GM21529 (cell line): ENCODE data around the gene GLB1L2.

ENCODE experiments used
- ATAC-seq: cut with Tn5 transposase; IDR thresholded peaks from one replicate; pipeline ENCODE4 v1.9.1; 2021; ENCODE audit not compliant: unreplicated experiment

Gene GLB1L2

DNA sequence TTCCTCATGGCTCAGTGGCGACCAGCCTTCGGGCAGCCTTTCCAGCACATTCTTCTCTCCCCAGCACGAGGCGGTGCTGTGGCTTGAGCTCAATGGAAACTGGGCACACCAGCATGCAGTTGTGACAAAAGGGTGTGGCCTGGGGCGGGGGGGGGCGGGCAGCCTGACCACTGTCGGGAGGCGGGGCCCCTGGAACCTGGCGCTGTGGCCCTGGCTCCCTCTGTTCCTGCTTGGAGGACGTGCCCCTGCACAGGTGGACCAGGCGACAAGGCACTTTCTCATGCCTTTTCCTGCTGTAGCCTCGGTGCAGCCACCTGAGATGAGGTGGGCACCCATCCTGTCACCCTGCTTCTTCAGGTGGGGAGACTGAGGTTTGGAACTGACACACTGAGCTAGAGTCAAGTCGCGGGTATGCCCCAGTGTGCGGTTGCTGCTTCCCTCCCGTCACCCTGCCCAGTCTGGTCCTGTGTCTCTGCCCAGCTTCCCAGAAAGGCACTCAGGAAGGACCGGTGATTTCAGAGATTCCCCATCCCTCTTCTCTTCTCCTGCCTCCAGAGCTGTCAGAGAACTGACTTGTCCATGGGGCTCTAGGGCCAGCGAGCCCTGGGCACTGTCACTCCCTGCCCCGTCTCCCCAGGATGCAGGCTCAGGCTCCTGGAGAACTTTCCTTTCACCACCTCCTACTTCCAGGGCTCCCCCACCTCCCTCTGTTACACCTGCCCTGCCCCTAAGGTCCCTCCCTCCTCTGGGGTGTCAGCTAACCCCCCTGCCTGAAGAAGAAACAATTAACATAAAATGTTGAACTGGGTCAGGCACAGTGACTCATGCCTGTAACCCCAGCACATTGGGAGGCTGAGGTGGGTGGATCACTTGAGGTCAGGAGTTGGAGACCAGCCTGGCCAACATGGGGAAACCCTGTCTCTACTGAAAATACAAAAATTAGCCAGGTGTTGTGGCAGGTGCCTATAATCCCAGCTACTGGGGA is 70.3 kb downstream of the GLB1L2 start:
- ATAC-seq = no peak

DNA sequence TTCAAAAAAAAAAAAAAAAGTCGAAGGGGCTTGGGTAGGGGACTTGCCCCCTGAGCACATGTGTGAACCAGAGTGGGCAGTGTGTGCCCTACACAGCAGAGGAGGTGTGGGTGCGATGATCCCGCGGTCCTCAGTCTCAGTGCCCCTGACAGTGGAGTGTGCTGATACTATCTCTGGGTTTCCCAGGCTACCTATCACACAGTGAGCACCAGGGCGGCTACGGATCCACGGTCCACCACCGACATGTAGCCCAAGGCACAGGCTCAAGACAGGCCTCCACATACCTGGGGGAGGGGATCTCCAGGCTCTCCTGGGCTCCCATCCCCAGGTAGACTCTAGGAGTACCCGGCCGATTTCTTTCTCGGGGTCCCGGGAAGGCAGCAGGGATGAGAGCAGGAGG is 71.1 kb downstream of the GLB1L2 start:
- ATAC-seq = no peak

GRCh38 chr11:134404575-134405341 is 73.0 kb downstream of the GLB1L2 start:
- ATAC-seq = no peak

DNA sequence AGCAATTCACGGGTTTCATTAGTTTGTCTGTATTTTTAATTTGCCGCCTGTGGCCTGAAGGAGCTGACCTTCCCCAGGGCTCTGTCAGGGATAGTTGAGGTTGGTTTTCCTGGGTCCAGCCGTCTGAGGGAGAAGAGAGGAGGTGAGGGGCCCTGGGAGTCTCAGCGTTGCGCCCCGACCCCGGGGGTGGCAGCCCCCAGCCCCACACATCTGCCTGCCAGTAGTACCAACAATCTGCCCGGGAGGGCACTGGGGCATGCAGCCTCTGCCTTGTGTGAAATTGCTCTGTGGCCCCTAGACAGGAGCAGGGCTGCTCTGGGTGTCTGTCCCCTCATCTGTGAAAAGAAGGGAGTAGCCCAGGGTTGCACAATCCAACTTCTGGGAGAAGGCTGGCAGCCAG is 73.6 kb downstream of the GLB1L2 start:
- ATAC-seq = no peak

- no peak for ATAC-seq
Observed at GRCh38 chr11:134405841-134406240, 74.1 kb downstream of the GLB1L2 start.

GRCh38 chr11:134406264-134407185 is 74.7 kb downstream of the GLB1L2 start:
- no peak for ATAC-seq

DNA sequence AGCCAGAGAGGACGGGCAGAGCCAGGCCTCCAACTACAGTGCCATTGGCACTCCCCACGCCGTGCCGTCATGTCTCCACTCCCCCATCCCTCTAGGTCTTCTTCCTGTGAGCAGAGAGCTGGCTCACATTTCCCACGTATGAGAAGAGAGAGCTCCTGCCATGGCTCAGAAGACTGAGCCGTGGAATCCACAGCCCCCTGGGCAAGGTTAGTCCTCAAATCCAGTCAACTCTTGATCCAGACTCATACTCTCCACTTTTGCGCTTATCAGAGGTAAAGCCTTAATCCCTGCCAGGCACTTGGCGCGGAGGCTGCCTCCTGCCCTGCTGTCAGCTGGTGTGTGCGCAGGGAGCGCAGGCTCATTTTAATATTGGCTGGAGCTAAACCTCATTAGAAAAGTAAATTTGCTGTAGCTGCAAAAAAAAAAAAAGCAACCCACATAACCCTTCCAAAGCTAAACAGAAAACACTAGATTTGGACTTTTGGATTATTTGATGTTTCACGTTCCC is 75.6 kb downstream of the GLB1L2 start:
- no peak for ATAC-seq

- ATAC-seq = no peak
Observed at GRCh38 chr11:134407923-134408322, 76.1 kb downstream of the GLB1L2 start.

DNA sequence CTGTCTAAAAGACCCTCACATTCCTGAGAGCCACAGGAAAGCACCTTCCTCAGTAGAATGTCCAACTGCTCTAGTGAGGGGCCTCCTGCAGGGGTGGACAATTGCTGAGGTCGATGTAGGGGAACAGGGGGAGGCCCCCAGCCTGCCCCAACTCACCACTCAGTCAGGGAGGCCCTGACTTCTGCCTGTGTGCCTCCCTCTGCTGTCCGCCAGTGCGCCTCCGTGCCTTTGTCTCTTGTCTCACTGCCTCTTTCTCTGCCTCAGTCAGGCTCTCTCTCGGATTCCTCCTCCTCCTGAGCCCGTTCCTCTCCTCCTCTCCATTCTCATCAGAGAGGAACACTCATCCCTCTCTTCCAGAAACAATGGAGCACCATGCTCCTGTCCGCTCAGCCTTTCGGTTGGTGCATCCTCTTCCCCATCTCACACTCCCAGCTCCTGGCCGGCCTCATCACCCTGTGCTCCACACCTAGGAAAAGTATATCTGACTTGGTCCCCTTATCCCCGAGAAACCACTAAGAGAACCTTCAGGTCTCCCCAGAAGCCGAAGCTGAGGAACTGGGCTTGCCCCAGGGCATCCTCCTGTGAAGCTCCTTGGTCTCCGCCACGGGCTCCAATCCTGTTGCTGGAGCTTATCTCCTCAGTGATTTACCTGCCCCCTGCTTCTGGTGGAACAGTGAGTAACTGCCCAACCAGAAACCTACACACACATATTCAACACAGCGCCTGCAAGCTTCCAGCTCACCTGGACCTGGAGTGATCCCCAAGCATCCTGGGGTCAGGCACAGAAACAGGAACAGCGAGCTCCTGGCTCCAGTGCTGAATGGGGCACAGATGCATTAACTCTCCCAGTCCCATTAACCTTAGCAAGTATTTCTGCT is 78.0 kb downstream of the GLB1L2 start:
- ATAC-seq = no peak

DNA sequence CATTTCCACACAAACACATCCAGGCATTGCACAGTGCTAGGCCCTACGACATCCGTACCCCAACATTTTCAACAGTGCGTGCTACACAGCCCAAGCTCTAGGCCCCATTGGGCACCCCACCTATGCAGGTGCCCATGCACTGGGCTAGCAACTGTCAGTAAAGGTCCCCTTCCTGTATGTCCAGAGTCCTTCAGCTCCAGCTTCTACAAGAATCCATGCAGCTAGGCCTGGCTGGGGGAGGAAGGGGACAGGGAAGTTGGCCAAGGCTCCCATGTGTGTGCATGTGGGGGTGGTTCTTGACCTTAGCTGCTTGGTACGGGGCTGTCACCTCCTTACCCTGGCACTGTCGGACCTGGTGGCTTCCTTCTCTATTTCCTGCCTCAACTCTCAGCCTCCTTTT is 79.0 kb downstream of the GLB1L2 start:
- no peak for ATAC-seq

GRCh38 chr11:134412203-134413042 is 80.6 kb downstream of the GLB1L2 start, which contains the start of gene B3GAT1:
B3GAT1 (minus strand) TSS chr11:134412242; CDS start chr11:134387659, 24,583 bp downstream.
- no peak for ATAC-seq

DNA sequence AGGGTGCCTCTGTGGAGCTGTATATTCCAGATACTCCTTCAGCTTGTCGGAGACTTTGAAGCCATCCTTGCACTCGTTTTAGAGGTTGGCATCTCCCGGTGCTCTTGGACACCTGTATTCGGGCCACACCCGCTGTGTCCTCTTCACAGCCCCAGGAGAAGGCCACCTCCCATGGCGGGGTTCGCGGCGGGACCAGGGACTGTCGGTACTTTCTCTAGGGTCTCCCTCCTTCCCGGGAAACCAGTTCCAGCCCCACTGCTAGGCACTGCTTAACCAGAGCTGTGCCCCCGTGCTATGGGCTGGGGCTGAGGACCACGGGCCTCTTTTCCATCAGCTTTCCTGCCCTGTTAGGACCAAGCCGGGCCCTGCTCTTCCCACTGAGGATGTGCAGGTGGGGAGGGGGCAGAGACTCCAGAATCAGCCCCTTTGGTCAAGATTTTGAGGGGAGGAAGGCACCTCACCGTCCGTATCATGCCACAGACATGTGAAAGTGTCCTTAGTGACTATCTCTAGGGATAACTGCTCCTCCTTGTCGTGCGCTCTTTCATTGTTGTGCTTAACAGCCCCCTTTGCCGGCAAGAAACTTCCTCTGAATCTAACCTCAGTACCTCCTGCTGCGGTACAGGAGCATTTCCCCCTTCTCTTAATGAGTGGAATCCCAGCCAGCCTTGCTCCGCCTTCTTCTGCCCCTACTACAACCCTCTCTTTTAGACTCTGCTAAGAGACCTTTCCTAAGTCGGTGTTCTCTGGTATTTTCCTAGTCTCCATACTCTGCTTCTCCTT is 81.4 kb downstream of the GLB1L2 start:
- no peak for ATAC-seq

- no peak for ATAC-seq
Observed at GRCh38 chr11:134413826-134414731, 82.3 kb downstream of the GLB1L2 start.

- no peak for ATAC-seq
Observed at GRCh38 chr11:134414766-134415765, 83.3 kb downstream of the GLB1L2 start.

DNA sequence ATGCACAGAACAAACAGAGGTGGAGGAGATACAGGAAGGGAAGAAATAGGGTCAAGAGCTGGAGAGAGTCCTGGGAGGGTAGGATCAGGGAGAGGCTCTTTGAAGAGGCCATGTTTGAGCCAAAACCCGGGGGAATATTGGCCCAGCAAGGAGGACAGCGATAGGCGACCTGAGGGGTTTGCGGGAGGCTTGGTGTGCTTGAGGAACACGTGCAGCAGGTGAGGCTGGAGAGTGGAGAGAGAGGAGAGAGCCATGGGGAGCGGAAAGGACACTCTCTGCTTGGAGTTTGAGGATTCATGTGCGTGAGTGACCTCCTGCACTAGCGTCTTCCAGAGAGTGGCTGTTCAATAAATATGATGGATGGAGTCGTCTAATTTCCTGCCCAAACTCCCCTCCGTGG is 84.9 kb downstream of the GLB1L2 start:
- ATAC-seq = no peak
